ENCODE results near the gene FKBP2. TPM values are rescaled to one million over a fixed set of nuclear protein-coding genes. Genes with fewer than 3 reads are reported as not detected.
"Not testable (repeated sequence)": the region's sequence is repeated elsewhere in the genome, so short reads cannot be mapped to it uniquely, and the experiment has no call there.

FKBP2 gene
- total RNA-seq, 1 donor from 2014 or later: 52.8 TPM

- peaks cover 16% of the 10 kb centered on the region for H3K4me1 Mint-ChIP-seq (ENCODE audit: unreplicated experiment)
- no peak for TF ChIP-seq CTCF (conservative IDR thresholded peaks at IDR 0.05)
- no peaks in the 10 kb centered on the region for H3K27me3 Mint-ChIP-seq
- H3K9me3 Mint-ChIP-seq: no peaks in the 10 kb centered on the region
- peak overlapping the region; percentile 80 for H3K4me3 Mint-ChIP-seq
- peak overlapping the region; percentile 84 for H3K27ac Mint-ChIP-seq
- DNase-seq (ENCODE audit: extremely low spot score, unreplicated experiment): no peak
- H3K36me3 Mint-ChIP-seq: peaks cover 3% of the 10 kb centered on the region
These were observed 2.5 kb downstream of the FKBP2 start for GRCh38 chr11:64243236-64243854.

GRCh38 chr11:64244107-64244506 is 3.2 kb downstream of the FKBP2 start:
- H3K27ac Mint-ChIP-seq: peak overlapping the region; percentile 84
- no peaks in the 10 kb centered on the region for H3K27me3 Mint-ChIP-seq
- DNase-seq (ENCODE audit: extremely low spot score, unreplicated experiment): no peak
- H3K4me1 Mint-ChIP-seq (ENCODE audit: unreplicated experiment): peaks cover 16% of the 10 kb centered on the region
- H3K36me3 Mint-ChIP-seq: peaks cover 3% of the 10 kb centered on the region
- H3K9me3 Mint-ChIP-seq: no peaks in the 10 kb centered on the region
- TF ChIP-seq CTCF (conservative IDR thresholded peaks at IDR 0.05): no peak
- peak overlapping the region; percentile 80 for H3K4me3 Mint-ChIP-seq

GRCh38 chr11:64244966-64245365 is 4.1 kb downstream of the FKBP2 start:
- no peak for TF ChIP-seq CTCF (conservative IDR thresholded peaks at IDR 0.05)
- Mint-ChIP-seq H3K4me1 (ENCODE audit: unreplicated experiment) (peaks cover 19% of the 10 kb centered on the region), H3K4me3 (peak overlapping the region; percentile 94), H3K36me3 (peaks cover 3% of the 10 kb centered on the region), H3K27me3 (no peaks in the 10 kb centered on the region), H3K27ac (peak overlapping the region; percentile 99), H3K9me3 (no peaks in the 10 kb centered on the region)
- DNase-seq (ENCODE audit: extremely low spot score, unreplicated experiment): no peak

- H3K27ac Mint-ChIP-seq: peak overlapping the region; percentile 99
- no peak for DNase-seq (ENCODE audit: extremely low spot score, unreplicated experiment)
- H3K9me3 Mint-ChIP-seq: no peaks in the 10 kb centered on the region
- H3K36me3 Mint-ChIP-seq: no peaks in the 10 kb centered on the region
- peaks cover 16% of the 10 kb centered on the region for H3K4me1 Mint-ChIP-seq (ENCODE audit: unreplicated experiment)
- no peak for TF ChIP-seq CTCF (conservative IDR thresholded peaks at IDR 0.05)
- H3K4me3 Mint-ChIP-seq: peak overlapping the region; percentile 94
- no peaks in the 10 kb centered on the region for H3K27me3 Mint-ChIP-seq
These were observed 4.5 kb downstream of the FKBP2 start for GRCh38 chr11:64245401-64245796.

- Mint-ChIP-seq H3K27ac (peak overlapping the region; percentile 99), H3K4me1 (ENCODE audit: unreplicated experiment) (peaks cover 16% of the 10 kb centered on the region), H3K27me3 (no peaks in the 10 kb centered on the region), H3K4me3 (peak overlapping the region; percentile 94), H3K9me3 (no peaks in the 10 kb centered on the region), H3K36me3 (no peaks in the 10 kb centered on the region)
- TF ChIP-seq CTCF (conservative IDR thresholded peaks at IDR 0.05): peak; percentile 17
- no peak for DNase-seq (ENCODE audit: extremely low spot score, unreplicated experiment)
These were observed 5.1 kb downstream of the FKBP2 start for GRCh38 chr11:64245797-64246620.

- peaks cover 16% of the 10 kb centered on the region for H3K4me1 Mint-ChIP-seq (ENCODE audit: unreplicated experiment)
- H3K27ac Mint-ChIP-seq; H3K9me3 Mint-ChIP-seq; H3K27me3 Mint-ChIP-seq; H3K36me3 Mint-ChIP-seq; DNase-seq (ENCODE audit: extremely low spot score, unreplicated experiment): not testable (repeated sequence)
- H3K4me3 Mint-ChIP-seq: peak overlapping the region; percentile 94
These were observed 5.7 kb downstream of the FKBP2 start for GRCh38 chr11:64246621-64246870.
